NCI-H2107 treated with DMSO at 0.1 percent for 48 hours (cell line): ENCODE data around the gene HOXA7.

Source experiments
- DNase-seq: peaks from one replicate; lab custom pipeline; 2025; ENCODE audit not compliant: unreplicated experiment; lab: John Stamatoyannopoulos, UW

The HOXA7 gene

GRCh38 chr7:27159266-27160144, 3.0 kb upstream of the HOXA7 start:
- no peak for DNase-seq

- DNase-seq, result no peak
Measured at GRCh38 chr7:27158436-27159265, 2.2 kb upstream of the HOXA7 start.

- no peak for DNase-seq
Measured at GRCh38 chr7:27157702-27158431, 1.4 kb upstream of the HOXA7 start.

GRCh38 chr7:27156916-27157701, 634 bp upstream of the HOXA7 start:
- DNase-seq, result no peak

DNA sequence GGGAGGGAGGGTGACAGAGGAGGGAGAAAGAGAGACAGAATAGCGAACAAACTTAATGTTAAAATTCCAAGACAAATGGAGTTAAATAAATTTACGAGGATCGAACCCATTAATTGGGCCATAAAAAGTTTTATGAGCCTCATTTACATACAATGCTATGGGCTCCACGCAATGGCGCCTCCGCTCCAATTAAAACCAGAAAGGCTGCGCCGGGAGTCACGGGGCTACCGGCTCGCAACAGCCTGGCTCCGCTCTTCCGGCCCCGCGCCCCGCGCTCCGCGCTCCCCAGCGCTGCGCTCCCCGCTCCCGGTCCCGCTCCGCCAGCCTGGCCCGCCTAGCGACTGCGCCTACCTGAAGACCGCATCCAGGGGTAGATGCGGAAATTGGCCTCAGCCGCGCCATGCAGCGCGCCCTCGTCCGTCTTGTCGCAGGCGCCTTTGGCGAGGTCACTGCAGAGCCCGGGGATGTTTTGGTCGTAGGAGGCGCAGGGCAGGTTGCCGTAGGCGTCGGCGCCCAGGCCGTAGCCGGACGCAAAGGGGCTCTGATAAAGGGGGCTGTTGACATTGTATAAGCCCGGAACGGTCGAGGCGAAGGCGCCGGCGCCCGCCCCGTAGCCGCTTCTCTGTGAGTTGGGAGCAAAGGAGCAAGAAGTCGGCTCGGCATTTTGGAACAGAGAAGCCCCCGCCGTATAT, 513 bp downstream of the HOXA7 start:
- DNase-seq, result no peak

DNA sequence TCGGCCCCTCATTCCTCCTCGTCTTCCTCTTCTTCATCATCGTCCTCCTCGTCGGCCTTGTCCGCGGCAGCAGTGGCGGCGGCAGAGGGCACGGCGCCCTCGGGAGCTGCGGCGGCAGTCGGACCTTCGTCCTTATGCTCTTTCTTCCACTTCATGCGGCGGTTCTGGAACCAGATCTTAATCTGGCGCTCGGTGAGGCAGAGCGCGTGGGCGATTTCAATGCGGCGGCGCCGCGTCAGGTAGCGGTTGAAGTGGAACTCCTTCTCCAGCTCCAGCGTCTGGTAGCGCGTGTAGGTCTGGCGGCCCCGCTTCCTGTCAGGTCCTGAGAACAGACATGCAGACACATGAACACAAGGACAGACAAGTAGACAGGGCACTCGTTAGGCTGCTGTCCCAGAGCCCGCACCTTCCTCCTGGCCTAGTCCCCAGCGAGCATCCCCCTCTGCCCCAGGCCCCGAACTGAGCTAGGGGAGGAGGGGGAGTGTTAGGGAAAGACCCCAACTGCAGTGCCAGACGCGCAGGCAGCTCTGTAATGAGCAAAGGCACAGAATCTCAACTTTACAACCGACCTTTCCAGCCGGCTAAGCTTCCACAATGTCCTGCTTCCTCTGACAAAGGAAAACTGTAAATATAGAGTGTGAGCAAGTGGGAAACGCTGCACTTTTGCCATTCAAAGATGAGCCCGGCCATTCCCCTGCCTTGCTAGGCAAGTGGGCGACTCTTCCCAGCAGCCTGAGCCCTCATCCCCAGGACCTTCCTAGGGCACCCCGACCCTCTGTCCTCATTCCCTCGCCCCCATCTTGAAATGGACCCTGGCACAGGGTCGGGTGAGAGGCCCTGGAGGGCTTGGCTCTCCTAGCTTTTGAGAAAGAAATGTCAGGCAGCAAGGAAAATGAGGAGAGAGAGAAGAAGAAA, 1.3 kb downstream of the HOXA7 start:
- DNase-seq, result no peak

DNA sequence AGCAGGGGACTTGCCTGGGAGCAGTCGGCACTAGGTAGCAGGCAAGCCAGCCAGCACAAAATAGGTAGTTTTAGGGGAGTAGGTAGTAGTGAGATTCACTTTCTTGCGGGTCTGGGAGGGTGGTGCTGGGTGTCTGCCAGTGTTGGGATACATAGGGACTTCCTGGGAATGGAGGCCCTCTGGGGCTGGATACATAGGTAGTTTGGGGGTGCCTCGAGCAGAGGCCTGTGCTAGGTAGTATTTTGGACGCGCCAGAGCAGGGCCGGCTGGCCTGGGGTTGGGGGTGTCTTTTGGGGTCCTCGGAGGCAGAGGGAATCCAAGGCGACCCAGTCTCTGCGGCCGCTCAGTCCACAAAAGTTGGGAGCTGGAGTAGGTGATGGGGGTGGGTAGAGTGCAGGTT, 2.1 kb downstream of the HOXA7 start:
- DNase-seq, result no peak

DNA sequence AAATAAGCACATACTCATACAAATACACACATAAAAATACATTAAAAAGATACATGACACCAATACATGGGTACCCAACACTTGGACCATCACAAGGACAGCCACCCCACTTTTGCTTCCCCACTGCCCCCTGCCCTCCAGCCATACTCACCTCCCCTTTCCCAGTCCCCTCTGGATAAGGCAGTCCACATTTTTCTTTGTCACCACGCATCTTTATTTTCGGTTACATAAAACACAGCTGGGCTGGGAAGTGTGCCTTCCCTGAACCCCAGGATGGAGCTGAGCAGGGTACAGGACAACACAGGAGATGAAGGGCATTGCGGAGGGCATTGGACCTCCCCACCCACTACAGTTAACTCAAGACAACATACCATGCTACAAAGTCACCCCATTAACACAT, 2.9 kb downstream of the HOXA7 start:
- no peak for DNase-seq

DNA sequence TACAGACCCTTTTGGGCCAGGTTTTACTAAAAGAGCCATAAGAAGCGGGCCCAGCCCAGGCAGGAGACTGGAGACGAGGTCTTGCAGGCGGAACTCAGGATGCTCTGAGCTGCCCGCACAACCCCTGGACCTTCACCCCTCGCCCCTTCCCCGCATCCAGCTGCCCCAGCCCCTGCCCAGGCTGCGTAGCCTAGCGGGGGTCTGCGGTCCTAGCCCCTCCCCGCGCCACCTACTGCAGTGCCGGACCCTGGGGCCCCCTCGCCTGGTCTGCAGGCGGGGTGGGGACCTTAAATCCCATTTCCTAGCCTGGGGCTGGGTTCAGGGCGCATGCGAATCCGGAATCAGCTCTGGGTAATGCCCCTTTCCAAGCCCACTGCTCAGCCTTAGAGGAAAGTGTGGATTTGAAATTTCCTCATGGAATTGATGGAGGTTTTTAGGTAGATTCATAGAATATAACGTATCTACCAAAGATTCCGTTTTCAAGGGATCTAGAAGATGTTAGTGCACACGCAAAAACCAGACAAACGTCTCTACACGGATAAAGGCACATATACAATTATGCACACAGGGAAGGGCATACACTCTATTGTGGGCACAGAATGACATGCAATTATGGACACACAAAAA, 3.5 kb downstream of the HOXA7 start:
- no peak for DNase-seq

GRCh38 chr7:27151931-27152815, 4.3 kb downstream of the HOXA7 start, which contains the start of gene HOXA3:
HOXA3 (minus strand) TSS chr7:27152583; CDS start chr7:27110640, 41,943 bp downstream.
- no peak for DNase-seq

DNA sequence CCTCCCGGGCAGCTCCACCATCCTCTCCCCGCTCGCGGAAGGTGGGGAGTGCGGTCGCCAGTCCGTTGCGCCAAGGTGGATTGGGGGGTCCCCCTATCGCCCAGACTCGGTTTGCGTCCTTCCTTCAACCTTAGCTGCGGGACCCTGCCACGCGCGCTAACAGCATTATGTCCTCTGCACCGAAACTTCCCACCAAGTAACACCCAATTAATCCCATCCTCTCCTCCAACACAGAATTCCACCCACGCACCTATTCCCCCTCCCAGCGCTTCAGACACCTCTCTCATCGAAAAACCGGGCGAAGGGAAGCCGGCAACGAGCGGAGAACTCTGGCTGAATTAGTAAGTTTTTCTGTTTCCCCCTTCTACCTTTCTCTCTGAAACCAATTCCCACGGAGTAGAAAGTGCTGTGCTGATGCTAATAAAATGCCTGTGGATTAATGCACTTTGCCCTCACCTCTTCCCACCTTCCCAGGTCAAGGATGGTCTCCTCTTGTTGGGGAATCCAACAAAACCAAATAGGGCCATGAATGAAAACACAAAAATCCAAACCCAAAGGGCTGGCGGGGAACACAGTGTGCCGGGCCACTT, 5.0 kb downstream of the HOXA7 start:
- no peak for DNase-seq

DNA sequence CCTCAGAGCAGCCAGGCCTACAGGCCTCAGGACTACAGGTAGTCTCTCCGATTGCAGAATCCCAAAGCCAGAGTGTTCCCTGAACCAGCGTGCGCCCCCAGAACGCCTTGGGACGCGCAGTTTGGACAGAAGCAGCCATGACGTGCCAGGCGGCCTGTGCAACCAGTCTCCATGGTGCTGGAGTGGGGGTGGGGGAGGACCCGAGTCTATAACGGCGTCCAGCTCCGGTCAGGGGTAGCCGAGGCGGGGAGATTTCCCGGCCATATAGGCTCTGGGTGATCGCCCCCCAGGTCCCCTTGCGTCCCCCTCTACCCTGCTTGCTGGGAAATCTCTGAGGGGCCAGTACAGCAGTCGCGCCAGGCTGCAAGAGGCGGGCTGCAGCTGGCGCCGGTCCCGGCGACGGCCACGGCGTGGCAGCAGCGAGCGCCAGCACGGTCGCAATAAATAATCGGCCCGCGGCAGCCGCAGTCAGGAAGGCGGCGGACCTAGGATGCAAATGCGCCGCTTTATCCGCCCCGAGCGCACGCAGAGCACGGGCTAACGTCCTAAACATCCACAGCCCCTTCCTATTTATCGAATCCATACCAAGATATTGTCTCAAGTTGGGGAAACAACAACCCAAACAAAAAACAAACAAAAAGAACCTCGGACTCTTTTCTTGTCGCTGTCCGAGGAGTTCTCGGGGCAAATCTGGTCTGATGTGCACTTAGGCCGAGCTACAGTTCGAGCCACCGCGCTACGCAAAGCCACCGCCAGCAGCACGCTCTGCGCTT, 5.7 kb downstream of the HOXA7 start:
- DNase-seq, result no peak

DNA sequence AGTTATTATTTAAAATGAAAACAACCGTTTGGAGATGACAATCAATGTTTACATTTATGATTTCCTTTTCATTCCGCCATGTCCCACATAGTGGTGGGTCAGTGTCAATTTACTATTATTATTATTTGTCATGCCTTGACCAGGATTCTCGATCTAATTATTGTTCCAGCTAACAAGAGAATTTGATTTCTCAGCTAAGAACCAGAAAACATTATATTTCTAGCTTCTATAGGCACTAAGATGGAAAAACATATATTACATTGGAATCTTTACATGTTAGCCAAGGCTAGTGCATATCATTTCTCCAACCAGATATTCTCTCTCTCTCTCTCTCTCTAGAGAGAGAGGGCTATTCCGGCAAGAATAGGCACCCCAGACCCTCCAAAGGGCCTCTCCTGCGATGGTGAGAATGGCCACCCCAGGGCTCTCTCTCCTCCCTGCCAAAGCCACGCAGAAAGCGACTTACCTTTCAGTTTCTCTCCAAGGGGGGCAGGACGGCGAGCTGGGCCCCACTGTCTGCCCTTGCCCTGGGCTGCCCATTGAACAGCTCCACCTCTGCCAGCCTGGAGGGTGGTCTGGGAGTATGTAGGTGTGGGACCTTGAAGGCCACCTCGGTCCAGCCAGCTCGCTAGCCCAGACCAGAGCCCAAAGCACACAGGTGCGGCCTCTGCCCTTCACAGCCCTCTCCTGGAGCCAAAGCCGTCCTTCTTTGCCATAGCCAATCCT, 6.5 kb downstream of the HOXA7 start:
- no peak for DNase-seq

- no peak for DNase-seq
Measured at GRCh38 chr7:27148756-27149641, 7.5 kb downstream of the HOXA7 start.
